HCT116 (cell line): ENCODE data around the gene TNFAIP2. TPM values are rescaled to one million over a fixed set of nuclear protein-coding genes. Genes with fewer than 3 reads are reported as not detected.

Experiments used
- ATAC-seq: fragments of 200-7000 bp; cut with Tn5 transposase; 2 replicates; pipeline ENCODE4 v1.9.1; 2020; ENCODE audit warnings: mild to moderate bottlenecking, moderate library complexity
- BruUV-seq: library from RNA; stranded (reverse); fragments of 400-500 nt; replicated peaks from 2 replicates; lab custom pipeline; 2021; lab: Mats Ljungman, UMichigan
- CTCF ChIA-PET: fragments of 300-600 bp; sonication (Branson Sonifier 250); formaldehyde crosslinking; loops from one replicate; lab custom pipeline; 2021; ENCODE audit warnings: antibody characterized with exemption; lab: Charles Lee
- POLR2A ChIA-PET: fragments of 300-600, 350-600 bp; sonication (Branson Sonifier 250); formaldehyde crosslinking; loops from one replicate; lab custom pipeline; 2021; ENCODE audit warnings: antibody characterized with exemption; lab: Charles Lee
- RAD21 ChIA-PET, 2 experiments: fragments of 300-600 bp; sonication (Branson Sonifier 250); formaldehyde crosslinking; loops; one replicate each; lab custom pipeline; 2023; ENCODE audit warnings: low total read pairs in 2 of 2; ENCODE audit not compliant: uncharacterized antibody in 2 of 2, unreplicated experiment in 2 of 2, low non-redundant PET in 1 of 2; lab: Charles Lee
- DNase-seq: peaks from one replicate; pipeline ENCODE4 v3.0.0-alpha.2; 2010; ENCODE audit warnings: low read depth, low spot score
- H2AFZ ChIP-seq: fragments of 200-600 bp; shearing (Covaris generic), sonication (generic); 2 replicates; pipeline ENCODE4 v1.6.1; 2017; ENCODE audit warnings: low read depth, mixed run types, mixed read lengths, antibody characterized with exemption, low read length; ENCODE audit not compliant: poor library complexity, severe bottlenecking
- H3K27ac ChIP-seq: 2 replicates; pipeline ENCODE4 v1.5.1; 2012; ENCODE audit warnings: low read depth, low read length
- H3K27me3 ChIP-seq: fragments of 200-600 bp; sonication (generic); 2 replicates; pipeline ENCODE4 v1.6.1; 2016; ENCODE audit warnings: mixed run types, low read length, mixed read lengths; ENCODE audit not compliant: insufficient read depth
- H3K36me3 ChIP-seq, 2 experiments: fragments of 200-500 bp in 1 of 2; fragments of 200-600 bp in 1 of 2; sonication (Bioruptor generic) in 1 of 2; sonication (generic) in 1 of 2; 2 replicates each; pipeline versions ENCODE4 v1.5.1 to v1.6.1; 2014 to 2016; ENCODE audit warnings: low read length in 2 of 2, inconsistent platforms in 1 of 2, mixed read lengths in 1 of 2, mixed run types in 1 of 2; ENCODE audit not compliant: insufficient read depth in 2 of 2, control insufficient read depth in 1 of 2
- H3K4me1 ChIP-seq, 2 experiments: fragments of 200-600 bp in 1 of 2; sonication (generic) in 1 of 2; 2 replicates each; pipeline versions ENCODE4 v1.5.1 to v1.6.1; 2012 to 2017; ENCODE audit warnings: low read length in 2 of 2, inconsistent platforms in 1 of 2, mild to moderate bottlenecking in 1 of 2, mixed read lengths in 1 of 2, mixed run types in 1 of 2, moderate library complexity in 1 of 2; ENCODE audit not compliant: insufficient read depth in 2 of 2, control insufficient read depth in 1 of 2
- H3K4me2 ChIP-seq: fragments of 200-600 bp; sonication (generic); 2 replicates; pipeline ENCODE4 v1.6.1; 2017; ENCODE audit warnings: mixed run types, low read length, mixed read lengths
- H3K4me3 ChIP-seq, 2 experiments: fragments of 200-600 bp in 1 of 2; sonication (generic) in 1 of 2; replicated peaks in 1 of 2; 2 replicates each; pipeline ENCODE4 v1.5.1; 2011 to 2016; ENCODE audit warnings: low read length in 2 of 2, control low read depth in 1 of 2, low read depth in 1 of 2, mild to moderate bottlenecking in 1 of 2, mixed read lengths in 1 of 2, mixed run types in 1 of 2
- H3K79me2 ChIP-seq: fragments of 200-600 bp; sonication (generic); 2 replicates; pipeline ENCODE4 v1.6.1; 2017; ENCODE audit warnings: mild to moderate bottlenecking, mixed run types, low read length, moderate library complexity, mixed read lengths; ENCODE audit not compliant: insufficient read depth
- H3K9ac ChIP-seq: fragments of 200-600 bp; sonication (generic); 2 replicates; pipeline ENCODE4 v1.6.1; 2016; ENCODE audit warnings: low read length, mixed read lengths
- H3K9me2 ChIP-seq: fragments of 200-600 bp; sonication (generic), shearing (Covaris generic); 2 replicates; pipeline ENCODE4 v1.6.1; 2017; ENCODE audit warnings: mixed run types, mild to moderate bottlenecking, moderate library complexity; ENCODE audit not compliant: insufficient read depth
- H3K9me3 ChIP-seq, 2 experiments: fragments of 200-500 bp in 1 of 2; fragments of 200-600 bp in 1 of 2; sonication (Bioruptor generic) in 1 of 2; sonication (generic) in 1 of 2; 2 replicates each; pipeline ENCODE4 v1.6.1; 2014 to 2017; ENCODE audit warnings: low read length in 2 of 2, mixed read lengths in 2 of 2, inconsistent platforms in 1 of 2, low read depth in 1 of 2, mild to moderate bottlenecking in 1 of 2, mixed run types in 1 of 2, moderate library complexity in 1 of 2; ENCODE audit not compliant: control insufficient read depth in 1 of 2, insufficient read depth in 1 of 2
- H4K20me1 ChIP-seq: fragments of 200-600 bp; sonication (generic), shearing (Covaris generic); 2 replicates; pipeline ENCODE4 v1.6.1; 2017; ENCODE audit warnings: mixed run types, mild to moderate bottlenecking, moderate library complexity; ENCODE audit not compliant: insufficient read depth
- CBX3 ChIP-seq: IDR thresholded peaks from 2 replicates; pipeline ENCODE4 v1.6.1; 2012; ENCODE audit warnings: low read depth
- ELF1 ChIP-seq: IDR thresholded peaks from 2 replicates; pipeline ENCODE4 v1.6.1; 2012; ENCODE audit warnings: low read depth, borderline replicate concordance
- EZH2phosphoT487 ChIP-seq: fragments of 200-600 bp; IDR thresholded peaks from 2 replicates; pipeline ENCODE4 v1.6.1; 2018; ENCODE audit warnings: antibody characterized with exemption, borderline replicate concordance
- JUND ChIP-seq: IDR thresholded peaks from 2 replicates; pipeline ENCODE4 v1.6.1; 2012
- POLR2A ChIP-seq: IDR thresholded peaks from 2 replicates; pipeline ENCODE4 v1.7.0; 2011; ENCODE audit warnings: borderline replicate concordance; ENCODE audit not compliant: insufficient read depth, insufficient read length; ENCODE audit errors: extremely low read depth
- RAD21 ChIP-seq: IDR thresholded peaks from 2 replicates; pipeline ENCODE4 v1.6.1; 2012; ENCODE audit warnings: low read depth, mild to moderate bottlenecking
- SP1 ChIP-seq: IDR thresholded peaks from 2 replicates; pipeline ENCODE4 v1.6.1; 2012; ENCODE audit warnings: low read depth
- TCF7L2 ChIP-seq: IDR thresholded peaks from 2 replicates; pipeline ENCODE4 v1.7.0; 2011; ENCODE audit warnings: borderline replicate concordance, inconsistent platforms; ENCODE audit not compliant: insufficient read depth, insufficient read length; ENCODE audit errors: extremely low read depth
- YY1 ChIP-seq: IDR thresholded peaks from 2 replicates; pipeline ENCODE4 v1.6.1; 2011; ENCODE audit warnings: low read length, low read depth, moderate library complexity, mild to moderate bottlenecking; ENCODE audit not compliant: insufficient replicate concordance; ENCODE audit errors: extremely low read depth
- ZFX ChIP-seq: fragments of 450-650 bp; IDR thresholded peaks from 2 replicates; pipeline ENCODE4 v1.6.1; 2017
- ZNF274 ChIP-seq: fragments of 200-500 bp; sonication (Bioruptor generic); IDR thresholded peaks from 2 replicates; pipeline ENCODE4 v1.6.1; 2014; ENCODE audit warnings: mild to moderate bottlenecking, low read depth, low read length, inconsistent platforms
- intact Hi-C: fragments of 100-400 bp; cut with micrococcal nuclease; formaldehyde crosslinking; loops from 2 replicates; pipeline ENCODE4 v1.10.0; 2022
- total RNA-seq: library from RNA; stranded (reverse); gene quantifications from one replicate; pipeline ENCODE4 v1.2.1, GENCODE V29; 2021; ENCODE audit not compliant: unreplicated experiment
- TF ChIP-seq, protein P1 (sequence below): IDR thresholded peaks from 2 replicates; pipeline ENCODE4 v1.6.1; 2011; ENCODE audit warnings: mild to moderate bottlenecking, low read length, moderate library complexity; ENCODE audit not compliant: insufficient replicate concordance; ENCODE audit errors: extremely low read depth
- TF ChIP-seq, protein P2 (sequence below): IDR thresholded peaks from 2 replicates; pipeline ENCODE4 v1.6.1; 2012
- TF ChIP-seq, protein P3 (sequence below): IDR thresholded peaks from 2 replicates; pipeline ENCODE4 v1.6.1; 2012

Gene TNFAIP2
- total RNA-seq, 1 experiment from 2014 or later = 74.8 TPM

DNA sequence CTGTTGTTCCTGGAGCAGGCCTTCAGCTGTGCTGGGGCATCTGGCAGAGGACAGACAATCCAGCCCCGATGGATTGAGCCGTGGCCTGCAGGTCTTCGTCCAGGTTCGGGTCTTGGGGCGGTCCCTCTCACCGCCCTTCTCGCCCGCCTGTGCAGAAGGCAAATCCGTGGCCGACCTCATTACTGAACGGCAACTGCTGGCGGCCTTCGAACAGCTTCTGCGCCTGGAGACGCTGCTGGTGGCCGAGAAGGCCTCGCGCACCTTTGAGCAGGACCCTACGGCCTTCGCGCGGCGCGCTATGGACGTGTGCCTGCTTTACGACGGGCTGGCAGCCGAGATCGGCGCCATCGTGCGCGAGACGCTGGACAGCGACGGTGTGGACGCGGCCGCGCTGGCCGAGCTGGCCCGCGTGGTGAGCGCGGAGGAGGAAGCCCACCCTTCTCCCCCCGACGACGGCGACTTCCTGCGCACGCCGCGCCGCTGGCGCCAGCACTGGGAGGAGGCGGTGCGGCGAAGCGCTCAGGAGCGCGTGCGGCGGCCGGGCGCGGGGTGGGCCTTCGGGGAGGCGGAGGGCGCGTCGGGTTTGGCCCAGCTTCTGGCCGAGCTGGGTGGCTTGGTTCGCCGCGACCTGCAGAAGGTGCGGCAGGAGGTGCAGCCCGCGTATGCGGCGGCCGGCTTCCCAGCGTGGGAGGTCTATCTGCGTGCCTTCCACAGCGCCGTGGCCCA lies 21.1 kb upstream of the TNFAIP2 start:
- H3K4me2 ChIP-seq = no peak overlapping the region
- no peak overlapping the region for H3K27ac ChIP-seq

More for the DNA sequence above, 21.1 kb upstream of the TNFAIP2 start:
- Histone ChIP-seq H3K9me3 (no peaks in the 10 kb centered on the region), H3K4me1 (peaks cover 14 to 27% of the 10 kb centered on the region in 2 experiments; a peak in 3 of 4 replicates), H3K9ac (no peak overlapping the region), H3K4me3 (no peak overlapping the region), H3K9me2 (no peaks in the 10 kb centered on the region), H3K27me3 (no peaks in the 10 kb centered on the region), H4K20me1 (no peaks in the 10 kb centered on the region), H3K79me2 (no peaks in the 10 kb centered on the region), H3K36me3 (no peaks in the 10 kb centered on the region), H2AFZ (no peak overlapping the region)
- BruUV-seq = no TSS peak
- TF ChIP-seq YY1 (no peak), POLR2A (no peak), JUND (no peak), SP1 (no peak), CBX3 (no peak), ZFX (no peak), TCF7L2 (no peak), RAD21 (no peak), EZH2phosphoT487 (no peak), ELF1 (no peak), ZNF274 (no peak)
- TF ChIP-seq, protein P1, sequence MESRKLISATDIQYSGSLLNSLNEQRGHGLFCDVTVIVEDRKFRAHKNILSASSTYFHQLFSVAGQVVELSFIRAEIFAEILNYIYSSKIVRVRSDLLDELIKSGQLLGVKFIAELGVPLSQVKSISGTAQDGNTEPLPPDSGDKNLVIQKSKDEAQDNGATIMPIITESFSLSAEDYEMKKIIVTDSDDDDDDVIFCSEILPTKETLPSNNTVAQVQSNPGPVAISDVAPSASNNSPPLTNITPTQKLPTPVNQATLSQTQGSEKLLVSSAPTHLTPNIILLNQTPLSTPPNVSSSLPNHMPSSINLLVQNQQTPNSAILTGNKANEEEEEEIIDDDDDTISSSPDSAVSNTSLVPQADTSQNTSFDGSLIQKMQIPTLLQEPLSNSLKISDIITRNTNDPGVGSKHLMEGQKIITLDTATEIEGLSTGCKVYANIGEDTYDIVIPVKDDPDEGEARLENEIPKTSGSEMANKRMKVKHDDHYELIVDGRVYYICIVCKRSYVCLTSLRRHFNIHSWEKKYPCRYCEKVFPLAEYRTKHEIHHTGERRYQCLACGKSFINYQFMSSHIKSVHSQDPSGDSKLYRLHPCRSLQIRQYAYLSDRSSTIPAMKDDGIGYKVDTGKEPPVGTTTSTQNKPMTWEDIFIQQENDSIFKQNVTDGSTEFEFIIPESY = no peak
- TF ChIP-seq, protein P2, sequence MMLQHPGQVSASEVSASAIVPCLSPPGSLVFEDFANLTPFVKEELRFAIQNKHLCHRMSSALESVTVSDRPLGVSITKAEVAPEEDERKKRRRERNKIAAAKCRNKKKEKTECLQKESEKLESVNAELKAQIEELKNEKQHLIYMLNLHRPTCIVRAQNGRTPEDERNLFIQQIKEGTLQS = no peak
- TF ChIP-seq, protein P3, sequence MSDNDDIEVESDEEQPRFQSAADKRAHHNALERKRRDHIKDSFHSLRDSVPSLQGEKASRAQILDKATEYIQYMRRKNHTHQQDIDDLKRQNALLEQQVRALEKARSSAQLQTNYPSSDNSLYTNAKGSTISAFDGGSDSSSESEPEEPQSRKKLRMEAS = no peak
- ATAC-seq (no peak), DNase-seq (no peak)
- CTCF ChIA-PET = no interaction called here
- POLR2A ChIA-PET = no interaction called here
- RAD21 ChIA-PET = no interaction called here
- intact Hi-C loops = no loop called here
